ENCODE results near the gene CNTNAP4. TPM values are rescaled to one million over a fixed set of nuclear protein-coding genes. Genes with fewer than 3 reads are reported as not detected.
A peak's percentile ranks its signal among the peaks of the same experiment; 100 is the strongest.

CNTNAP4 gene
- total RNA-seq, 1 donor from 2014 or later, result 5.4 TPM

DNA sequence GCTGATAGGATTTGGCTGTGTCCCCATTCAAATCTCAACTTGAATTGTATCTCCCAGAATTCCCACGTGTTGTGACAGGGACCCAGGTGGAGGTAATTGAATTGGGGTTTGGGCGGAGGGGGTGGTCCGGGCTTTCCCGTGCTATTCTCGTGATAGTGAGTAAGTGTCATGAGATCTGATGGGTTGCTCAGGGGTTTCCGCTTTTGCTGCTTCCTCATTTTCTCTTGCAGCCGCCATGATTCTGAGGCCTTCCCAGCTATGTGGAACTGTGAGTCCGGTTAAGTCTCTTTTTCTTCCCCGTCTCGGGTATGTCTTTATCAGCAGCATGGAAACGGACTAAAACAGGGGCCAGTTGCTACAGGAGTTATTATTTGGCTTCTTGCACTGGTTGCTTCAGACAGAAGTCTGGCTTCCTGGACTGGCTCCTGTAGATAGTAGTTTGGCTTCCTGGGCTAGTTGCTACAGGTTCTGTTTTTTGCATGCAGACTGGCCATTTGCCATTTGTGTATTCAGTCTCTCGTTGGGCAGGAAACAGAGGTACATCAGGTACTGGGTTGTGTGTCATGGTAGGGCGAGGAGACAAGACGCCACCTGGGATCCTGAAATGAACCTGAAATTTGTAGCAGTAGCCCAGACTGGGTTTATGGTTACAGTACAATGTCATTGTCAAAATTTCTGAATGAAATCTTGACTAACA lies 32.6 kb downstream of the CNTNAP4 start:
- DNase-seq, result no peak

DNA sequence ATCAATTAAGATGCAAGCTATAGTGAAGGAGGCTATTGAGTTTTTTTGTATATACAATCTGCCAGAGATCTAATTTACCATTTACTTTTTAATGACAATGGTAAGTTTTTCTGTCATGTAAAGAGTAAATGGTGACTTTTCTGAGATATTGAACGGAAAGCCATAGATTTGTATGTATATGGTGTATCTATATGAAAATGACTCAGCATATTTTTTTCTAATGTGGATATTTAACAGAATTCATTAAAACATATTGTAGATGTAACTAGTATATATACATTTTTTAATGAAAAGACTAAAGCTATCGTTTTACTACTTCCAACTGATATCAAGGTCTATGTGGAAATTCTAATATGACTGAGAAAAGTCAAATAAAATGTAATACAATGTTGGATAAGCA lies 34.1 kb downstream of the CNTNAP4 start:
- no peak for DNase-seq

DNA sequence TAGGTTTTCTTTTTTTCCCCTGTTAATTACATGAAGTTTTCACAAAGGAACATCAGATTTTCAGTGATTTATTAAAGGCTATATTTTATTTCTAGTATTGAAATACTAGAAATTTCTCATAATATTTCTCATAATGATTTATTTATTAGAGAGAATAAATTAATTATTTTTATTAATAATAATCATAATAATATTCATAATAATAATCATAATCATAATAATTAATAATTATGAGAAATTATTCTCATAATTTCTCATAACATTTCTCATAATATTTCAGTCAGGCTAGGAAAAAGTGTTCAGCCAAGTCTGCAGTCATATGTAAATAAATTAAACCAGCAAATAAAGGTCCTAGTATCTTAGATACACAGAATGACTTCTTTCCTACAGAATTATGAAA lies 41.4 kb downstream of the CNTNAP4 start:
- no peak for DNase-seq

DNA sequence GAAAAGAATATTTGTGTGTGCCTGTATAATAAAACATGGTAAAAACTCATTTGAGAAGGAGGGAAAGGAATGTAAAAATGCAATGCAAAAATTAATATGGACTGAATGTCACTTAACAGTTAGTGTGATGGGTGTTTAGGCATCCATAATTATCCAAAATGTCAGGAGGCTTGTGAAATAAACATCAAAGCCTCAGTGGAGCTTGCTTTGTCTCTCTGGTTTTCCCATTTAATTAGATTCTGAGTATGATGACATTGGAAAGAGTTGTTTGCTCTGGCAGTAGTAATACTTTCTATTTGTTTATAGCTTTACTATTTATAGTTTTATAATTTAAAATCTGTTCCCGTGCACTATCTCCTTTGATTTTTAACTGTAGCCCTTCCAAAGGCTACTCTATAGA lies 51.9 kb downstream of the CNTNAP4 start:
- DNase-seq, result no peak

DNA sequence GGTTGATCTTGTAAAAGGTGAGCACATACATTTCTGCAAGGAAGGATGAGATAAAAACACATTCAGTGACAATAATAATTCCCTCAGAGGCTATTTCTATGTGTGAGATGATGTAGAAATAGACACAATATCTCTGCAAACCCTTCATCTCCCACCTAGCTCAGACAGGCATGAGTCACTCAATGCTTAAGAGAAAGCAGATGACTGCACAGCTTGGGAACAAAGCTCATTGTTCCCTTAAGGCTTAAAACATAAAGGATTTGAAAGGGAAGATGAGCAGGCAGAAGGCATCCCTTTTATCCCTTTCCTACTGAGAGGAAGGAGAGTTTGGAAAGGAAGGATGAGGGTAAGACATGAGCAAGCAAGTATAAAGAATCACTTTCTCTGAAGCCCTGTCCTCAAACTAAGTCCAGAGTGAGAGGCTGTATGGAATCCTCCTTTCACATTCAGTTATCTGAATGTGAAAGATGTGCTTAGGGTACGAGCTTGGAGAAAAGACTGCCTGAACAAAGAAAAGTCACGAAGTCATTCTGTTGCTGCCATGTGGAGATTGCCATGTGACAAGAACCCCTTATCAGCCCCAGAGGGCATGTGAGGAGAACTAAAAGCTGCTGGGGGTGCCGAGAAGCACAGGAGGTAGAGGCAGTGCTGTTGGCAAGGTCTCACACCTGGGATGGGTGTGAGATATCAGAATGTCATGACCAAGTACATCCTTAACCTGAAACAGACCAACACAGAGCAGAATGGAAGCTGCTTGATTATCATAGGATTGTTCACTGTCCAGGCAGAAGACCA lies 58.2 kb downstream of the CNTNAP4 start:
- no peak for DNase-seq

DNA sequence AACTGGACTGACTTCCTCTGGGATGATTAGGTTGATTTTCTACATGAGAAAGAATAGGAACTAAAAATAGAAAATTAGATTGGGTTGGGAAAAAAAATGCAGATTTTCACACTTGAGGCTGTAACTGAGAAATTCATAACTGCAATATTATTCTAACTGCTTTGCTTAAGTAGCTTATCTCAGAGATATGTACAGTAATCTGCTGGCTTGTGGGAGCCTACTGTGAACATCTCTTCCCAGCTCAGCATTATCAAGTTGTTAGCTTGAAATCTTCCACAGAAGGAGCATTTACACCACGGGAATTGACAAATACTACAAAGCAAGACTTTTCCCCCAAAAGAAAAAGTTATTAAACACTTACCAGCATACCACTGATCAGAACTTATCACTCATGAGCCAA lies 58.9 kb downstream of the CNTNAP4 start:
- DNase-seq, result no peak

DNA sequence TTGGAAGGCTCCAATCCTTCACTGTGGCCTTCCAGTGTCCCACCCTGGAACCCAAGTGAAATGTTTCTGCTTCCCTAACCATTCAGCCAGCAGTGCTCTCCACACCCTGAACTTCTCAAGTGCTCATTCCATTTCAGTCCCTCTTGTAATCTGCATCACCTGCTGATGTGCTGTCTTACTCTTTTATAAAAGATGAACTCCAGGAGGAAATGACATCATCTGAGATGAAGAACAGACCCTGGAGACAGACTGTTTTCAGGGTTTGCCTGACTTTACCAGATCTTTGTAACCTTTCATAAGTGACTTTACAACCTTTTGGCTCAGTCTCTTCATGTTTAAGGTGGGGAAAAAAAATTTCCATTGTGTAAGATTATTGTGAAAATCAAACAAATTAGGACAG lies 61.3 kb downstream of the CNTNAP4 start:
- DNase-seq, result no peak

DNA sequence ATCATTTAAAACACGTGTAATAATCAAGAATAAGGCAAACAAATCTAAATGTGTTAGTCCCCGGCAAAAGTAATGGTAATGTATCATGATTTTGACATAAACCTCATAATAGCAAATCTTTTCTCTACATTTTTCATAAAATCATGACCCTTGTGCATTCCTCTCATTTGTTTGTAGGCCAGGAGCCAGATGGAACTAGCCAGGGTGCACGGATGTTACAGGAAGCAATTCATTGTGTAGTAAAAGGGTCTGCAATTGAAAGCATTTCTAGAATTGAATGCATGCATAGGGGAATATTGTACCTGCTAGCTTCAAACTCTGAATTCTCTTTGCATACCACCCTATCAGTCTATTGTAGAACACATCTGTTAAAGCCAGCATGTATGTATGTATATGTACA lies 66.6 kb downstream of the CNTNAP4 start:
- DNase-seq, result no peak

DNA sequence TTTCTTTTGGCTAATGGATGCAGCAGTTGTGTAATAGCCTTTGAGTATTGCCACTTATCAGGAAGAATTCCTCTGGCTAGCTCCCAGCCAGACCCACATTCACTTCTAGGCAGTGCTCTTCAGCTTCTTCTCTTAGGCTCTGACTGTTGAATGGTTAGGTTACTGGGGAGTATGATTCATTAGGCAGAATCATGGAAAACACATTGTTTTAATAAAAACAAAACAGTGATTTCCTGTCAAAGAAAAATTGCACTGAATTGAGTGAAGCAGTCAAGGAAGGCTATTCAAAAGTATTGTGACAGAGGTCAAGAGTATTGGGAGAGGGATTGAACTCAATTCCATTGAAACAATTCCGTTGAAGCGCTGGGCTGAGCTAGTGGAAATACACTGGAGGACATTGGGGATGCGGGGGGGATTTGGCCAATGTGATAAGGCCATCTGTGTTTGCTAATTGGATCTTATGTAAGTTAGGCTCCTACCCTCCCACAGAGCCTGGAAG lies 68.0 kb downstream of the CNTNAP4 start:
- DNase-seq, result peak; percentile 88

DNA sequence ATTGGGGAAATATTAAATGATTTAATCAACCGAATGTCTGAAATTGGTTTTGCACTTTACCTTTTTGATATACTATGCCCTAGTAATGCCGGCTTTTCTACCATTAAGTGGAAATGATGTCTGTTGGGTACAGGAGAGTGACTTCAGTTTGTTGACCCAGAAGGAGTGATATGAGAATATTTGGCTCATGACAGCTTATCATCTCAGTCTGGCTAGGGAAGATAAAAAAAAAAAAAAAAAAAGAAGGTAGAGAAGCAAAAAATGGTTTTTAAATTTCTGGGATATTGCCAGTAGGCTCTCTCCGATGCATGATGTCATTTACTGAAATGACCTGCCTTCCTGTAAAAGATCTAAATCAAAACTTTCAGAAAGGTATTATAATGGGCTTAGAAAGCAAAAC lies 69.0 kb downstream of the CNTNAP4 start:
- DNase-seq, result no peak

DNA sequence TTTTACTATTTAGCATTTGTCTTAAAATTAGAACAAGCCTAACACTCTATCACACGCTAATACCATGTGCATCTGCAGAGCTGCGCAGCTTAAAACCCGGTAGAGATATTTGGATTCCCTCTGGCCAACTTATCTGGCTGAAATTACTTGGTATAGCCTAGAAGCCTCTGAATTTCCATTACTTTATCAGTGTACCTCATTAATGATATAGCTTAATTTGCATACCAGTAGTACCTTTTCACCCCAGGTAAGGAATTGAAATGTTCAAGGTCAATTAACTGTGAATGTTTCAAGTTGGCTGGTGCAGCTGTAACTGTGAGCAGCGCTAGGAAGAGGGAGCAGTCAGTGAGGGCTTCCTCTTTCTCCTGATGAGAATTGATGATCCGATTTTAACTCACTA lies 74.2 kb downstream of the CNTNAP4 start:
- DNase-seq, result no peak

DNA sequence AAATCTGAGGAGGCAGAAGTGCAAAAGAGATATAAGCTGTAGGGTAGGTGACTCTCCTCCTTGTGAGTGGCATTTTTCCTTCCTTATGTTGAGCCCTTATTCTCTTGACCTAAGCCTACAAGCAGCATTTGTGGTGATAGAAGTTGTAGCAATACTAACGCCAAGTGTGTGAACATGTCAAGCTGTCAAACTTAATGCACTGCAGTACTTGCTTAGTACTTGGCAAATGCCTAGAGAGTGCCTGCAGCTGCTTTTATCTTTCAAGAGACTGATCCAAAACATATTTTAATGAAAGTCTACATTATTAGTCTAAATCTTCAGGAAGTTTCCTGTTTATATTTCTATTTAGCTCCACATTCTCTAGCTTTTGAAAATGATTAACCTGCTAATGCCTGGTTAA lies 83.2 kb downstream of the CNTNAP4 start:
- peak; percentile 23 for DNase-seq

DNA sequence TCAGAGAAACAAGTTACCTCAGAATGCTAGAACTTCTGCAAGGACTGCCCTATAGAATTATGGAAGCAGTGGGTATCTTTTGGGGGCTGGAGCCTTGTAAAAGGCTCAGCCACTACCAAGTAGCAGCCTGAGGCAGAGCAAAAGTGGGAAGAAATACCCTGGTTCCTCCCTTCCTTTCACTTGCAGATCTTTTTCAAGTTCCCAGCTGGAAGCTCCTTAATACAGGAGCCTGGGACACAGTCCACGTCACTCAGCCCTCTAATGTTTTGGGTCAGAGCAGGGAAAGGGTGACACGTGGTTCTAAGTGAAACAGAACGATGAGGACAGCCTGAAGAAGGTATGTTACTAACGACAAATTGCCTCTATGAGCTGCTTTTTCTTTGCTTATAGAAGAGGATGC lies 93.1 kb downstream of the CNTNAP4 start:
- no peak for DNase-seq

DNA sequence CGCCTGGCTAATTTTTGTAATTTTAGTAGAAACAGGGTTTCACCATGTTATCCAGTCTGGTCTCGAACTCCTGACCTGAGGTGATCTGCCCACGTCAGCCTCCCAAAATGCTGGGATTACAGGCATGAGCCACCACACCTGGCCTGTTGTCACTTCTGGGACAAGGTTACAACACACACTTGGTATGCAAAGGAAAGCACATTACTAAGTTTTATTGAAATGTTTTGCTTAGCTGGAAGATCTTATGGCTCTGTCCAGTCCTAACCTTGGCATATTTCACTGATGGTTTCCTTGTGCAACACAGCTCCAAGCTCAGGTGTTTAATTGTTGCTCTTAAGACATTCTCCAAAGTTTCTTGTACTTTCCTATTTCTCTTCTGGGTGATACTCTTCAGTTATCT lies 94.2 kb downstream of the CNTNAP4 start:
- DNase-seq, result no peak

DNA sequence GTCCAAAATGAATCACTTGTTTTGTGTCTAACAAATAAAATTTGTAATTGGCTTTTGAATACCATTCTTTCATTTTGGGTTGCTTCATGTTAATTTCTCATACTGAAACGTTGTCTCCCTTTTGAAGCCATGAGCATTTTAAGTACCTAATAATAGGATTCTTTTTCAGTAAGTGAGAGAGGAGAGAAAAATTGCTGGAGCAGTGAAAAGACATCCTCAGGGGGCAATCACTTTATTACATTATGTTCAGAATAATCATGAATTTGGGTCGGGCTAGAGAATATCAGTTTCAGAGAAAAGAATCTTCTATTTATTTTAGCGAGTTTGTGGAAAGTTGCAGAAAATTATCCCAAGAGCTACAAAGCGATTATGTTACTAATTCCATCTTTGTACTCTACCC lies 96.8 kb downstream of the CNTNAP4 start:
- no peak for DNase-seq

DNA sequence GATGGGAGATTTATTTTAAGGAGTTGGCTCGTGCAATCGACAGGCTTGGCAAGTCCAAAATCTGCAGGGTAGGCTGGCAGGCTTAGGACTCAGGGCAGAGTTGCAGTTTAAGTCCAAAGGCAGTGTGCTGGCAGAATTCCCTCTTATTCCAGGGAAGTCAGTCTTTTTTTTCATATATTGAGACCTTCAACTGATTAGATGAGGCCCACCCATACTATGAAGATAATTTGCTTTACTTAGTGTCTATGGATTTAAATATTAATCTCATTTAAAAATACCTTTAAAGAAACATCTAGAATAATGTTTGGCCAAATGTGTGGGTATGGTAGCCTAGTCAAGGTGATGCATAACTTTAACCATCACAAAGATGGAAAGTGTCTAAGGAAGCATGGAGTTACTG lies 99.8 kb downstream of the CNTNAP4 start:
- no peak for DNase-seq

DNA sequence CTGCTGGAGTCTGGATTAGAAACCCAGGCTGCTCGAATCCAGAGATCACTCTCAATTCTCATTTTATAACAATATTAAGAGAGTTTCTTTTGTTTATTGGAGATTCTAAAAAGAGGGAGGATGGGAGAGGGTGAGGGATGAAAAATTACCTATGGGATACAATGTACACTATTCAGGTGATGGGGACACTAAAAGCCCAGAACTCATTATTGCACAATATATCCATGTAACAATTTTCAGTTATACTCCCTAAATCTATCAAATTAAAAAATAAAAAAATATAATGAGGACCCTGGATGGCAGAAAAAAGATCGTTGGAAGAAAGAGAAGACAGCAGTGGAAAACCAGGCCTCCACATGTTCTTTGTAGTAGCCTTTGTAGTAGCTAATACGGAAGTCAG lies 100.8 kb downstream of the CNTNAP4 start:
- no peak for DNase-seq

DNA sequence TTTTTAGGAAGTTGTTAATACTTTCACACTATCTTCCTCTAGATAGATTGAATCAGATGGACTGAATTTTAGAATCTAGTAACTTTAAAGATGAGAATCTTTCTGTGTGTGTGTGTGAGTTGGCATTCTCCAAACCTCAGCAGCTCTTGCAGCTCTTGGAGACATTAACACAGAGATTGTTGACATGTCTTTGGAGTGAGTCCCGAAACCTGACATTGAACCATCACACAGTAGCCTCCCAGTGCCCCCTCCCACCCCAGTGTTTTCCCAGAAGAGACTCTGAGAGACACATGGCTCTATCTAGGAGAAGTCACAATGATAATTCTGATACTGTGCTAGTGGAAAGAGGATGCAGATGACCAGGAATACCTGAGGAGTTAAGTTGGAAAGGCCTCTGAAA lies 103.9 kb downstream of the CNTNAP4 start:
- DNase-seq, result no peak

DNA sequence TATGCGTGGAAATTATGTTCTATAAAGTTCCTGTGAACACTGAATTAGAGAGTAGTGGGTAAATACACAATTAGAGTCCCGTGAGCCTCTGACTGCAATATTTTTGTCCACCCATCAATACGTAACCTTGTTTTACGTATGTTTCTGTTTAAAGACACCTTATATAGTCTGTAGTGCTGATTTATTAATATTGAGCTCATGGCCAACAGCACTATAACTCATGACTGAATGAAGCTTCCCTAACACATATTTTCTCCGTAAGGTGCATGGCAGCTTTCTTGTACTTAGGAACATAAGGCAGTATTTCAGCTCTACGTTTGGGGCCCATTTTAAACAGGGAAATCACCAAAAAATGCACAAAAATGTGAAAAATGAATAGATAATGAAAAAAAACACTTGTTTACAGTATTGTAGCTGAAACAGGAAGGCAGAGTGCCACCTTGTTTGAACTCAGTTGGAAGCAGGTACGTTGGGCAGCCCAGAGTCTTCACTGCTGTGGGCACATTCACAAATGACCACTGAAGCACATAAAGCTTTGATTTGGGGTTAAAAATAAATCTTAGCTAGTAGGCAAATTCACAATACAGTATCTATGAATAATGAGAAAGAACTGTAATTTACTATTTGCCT lies 108.5 kb downstream of the CNTNAP4 start:
- no peak for DNase-seq

DNA sequence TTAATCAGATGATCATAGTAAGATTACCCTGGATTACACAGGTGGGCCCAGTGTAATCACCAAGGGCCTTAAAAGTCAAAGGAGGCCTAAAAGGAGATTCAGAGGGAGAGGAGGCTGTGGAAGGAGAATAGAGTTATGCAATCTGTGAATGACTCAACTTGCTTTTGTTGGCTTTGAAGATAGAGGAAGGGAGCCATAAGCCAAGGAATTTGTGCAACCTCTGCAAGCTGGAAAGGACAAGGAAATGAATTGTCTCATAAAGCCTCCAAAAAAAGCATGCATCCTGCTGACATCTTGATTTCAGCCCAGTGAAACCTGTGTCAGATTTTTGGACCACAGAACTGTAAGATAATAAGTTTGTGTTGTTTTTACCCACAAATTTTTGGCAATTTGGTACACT lies 109.6 kb downstream of the CNTNAP4 start:
- no peak for DNase-seq

DNA sequence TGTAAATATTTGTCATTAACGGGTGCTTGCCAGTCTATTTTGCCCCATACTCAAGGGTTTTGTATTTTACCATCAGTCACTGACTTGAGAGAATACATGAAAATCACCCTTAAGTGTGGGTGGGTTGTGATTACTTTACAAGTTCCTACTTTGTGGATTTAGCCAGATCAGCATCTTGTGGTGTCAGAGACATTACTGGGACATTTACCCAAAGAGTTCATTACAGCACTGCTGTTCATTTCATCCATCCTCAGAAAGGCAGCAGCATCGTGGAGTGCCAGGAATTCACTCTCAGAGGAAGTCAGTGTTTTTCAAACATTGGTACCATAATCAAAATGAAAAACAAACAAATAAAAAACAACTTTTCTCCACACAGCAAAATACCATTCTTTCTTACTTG lies 110.8 kb downstream of the CNTNAP4 start:
- DNase-seq, result no peak

DNA sequence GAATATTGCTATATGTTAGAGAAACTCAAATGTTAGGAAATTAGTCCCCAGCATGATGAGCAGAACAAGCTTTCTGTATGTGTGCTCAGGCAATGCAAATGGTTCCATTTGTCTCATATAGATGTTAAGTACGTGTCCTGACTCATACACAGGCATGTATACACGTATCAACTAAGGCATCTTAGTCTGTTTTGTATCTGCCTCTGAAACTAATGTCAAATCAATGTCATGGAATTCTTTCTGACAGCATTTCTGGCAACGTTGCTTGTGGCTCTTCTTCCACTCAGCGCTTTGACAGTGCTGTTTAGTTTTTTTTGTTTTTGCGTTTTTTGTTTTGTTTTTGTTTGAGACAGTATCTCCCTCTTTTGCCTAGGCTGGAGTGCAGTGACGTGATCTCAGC lies 111.9 kb downstream of the CNTNAP4 start:
- no peak for DNase-seq

DNA sequence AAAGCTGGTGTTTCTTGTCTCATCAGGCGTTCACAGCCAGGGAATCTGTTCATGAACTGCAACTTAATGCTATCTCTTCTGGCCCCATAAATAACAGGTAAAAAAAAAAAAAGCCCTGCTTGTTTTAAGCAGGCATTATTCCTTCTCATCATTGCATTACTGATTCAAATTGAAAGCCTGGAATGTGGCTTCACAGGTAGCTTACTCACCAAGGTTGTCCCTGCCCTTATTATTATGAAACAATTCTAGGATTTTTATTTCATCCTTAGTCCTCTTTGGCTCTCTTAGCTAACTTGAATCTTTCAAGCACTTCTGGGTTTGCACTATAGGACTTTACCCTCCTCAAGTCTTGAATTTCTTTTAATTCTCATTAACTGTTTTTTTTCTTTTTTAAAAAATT lies 113.3 kb downstream of the CNTNAP4 start:
- no peak for DNase-seq

DNA sequence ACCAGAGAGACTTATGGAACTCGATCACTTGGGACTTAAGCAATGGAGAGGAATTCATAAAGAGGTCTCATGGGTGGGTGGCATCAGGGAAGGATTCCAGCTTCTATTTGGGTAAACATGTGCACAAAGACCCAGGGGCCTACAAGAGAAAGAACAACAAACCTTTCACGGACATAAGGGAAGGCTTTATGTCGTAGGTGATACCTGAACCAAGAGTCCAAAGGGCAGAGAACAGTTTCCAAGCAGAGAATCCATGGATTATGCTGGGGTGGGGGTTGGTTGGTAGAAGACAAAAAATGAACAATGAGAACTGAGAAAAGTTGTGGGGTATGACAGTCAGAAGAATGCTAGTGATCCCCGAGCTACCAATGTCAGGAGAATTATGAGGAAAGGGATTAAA lies 119.8 kb downstream of the CNTNAP4 start:
- DNase-seq, result no peak
